Astrocyte (in vitro differentiated cells and primary cell): ENCODE data around the gene C20orf204. TPM values are rescaled to one million over a fixed set of nuclear protein-coding genes. Genes with fewer than 3 reads are reported as not detected.
A peak's percentile ranks its signal among the peaks of the same experiment; 100 is the strongest.

Experiments used
- DNase-seq: peaks from one replicate; pipeline ENCODE4 v3.0.0-alpha.2; 2010; ENCODE audit warnings: low read depth
- FAIRE-seq: peaks from 2 replicates; lab custom pipeline; 2011; peaks lifted over from hg19 to GRCh38; lab: Jason Lieb, UNC
- H2AFZ ChIP-seq: 2 replicates; pipeline ENCODE4 v1.6.0; 2012; ENCODE audit warnings: low read depth, low read length, inconsistent platforms
- H3K27ac ChIP-seq: 2 replicates; pipeline ENCODE4 v1.5.1; 2011; ENCODE audit warnings: low read depth, low read length, inconsistent platforms
- H3K27me3 ChIP-seq: 2 replicates; pipeline ENCODE4 v1.6.0; 2011; ENCODE audit warnings: low read length, inconsistent platforms; ENCODE audit not compliant: insufficient read depth
- H3K36me3 ChIP-seq: 2 replicates; pipeline ENCODE4 v1.5.1; 2011; ENCODE audit warnings: low read length, inconsistent platforms; ENCODE audit not compliant: insufficient read depth
- H3K4me1 ChIP-seq: 2 replicates; pipeline ENCODE4 v1.5.1; 2011; ENCODE audit warnings: low read length, inconsistent platforms; ENCODE audit not compliant: insufficient read depth
- H3K4me2 ChIP-seq: 2 replicates; pipeline ENCODE4 v1.6.0; 2012; ENCODE audit warnings: low read length, inconsistent platforms
- H3K4me3 ChIP-seq: 2 replicates; pipeline ENCODE4 v1.5.1; 2011; ENCODE audit warnings: low read depth, mild to moderate bottlenecking, low read length, inconsistent platforms; ENCODE audit not compliant: insufficient read depth
- H3K79me2 ChIP-seq: 2 replicates; pipeline ENCODE4 v1.6.0; 2012; ENCODE audit warnings: mild to moderate bottlenecking, low read length, inconsistent platforms; ENCODE audit not compliant: insufficient read depth
- H3K9ac ChIP-seq: 2 replicates; pipeline ENCODE4 v1.6.0; 2012; ENCODE audit warnings: mild to moderate bottlenecking, low read length, inconsistent platforms
- H3K9me3 ChIP-seq: 2 replicates; pipeline ENCODE4 v1.5.1; 2012; ENCODE audit warnings: low read depth, mild to moderate bottlenecking, low read length, inconsistent platforms; ENCODE audit not compliant: insufficient read depth
- H4K20me1 ChIP-seq: 2 replicates; pipeline ENCODE4 v1.6.0; 2012; ENCODE audit warnings: low read length, inconsistent platforms; ENCODE audit not compliant: insufficient read depth
- H3K27ac Mint-ChIP-seq: one replicate; pipeline ENCODE4 v1.8.0; 2021; ENCODE audit warnings: mild to moderate bottlenecking, mixed read lengths; ENCODE audit not compliant: unreplicated experiment
- H3K27me3 Mint-ChIP-seq: one replicate; pipeline ENCODE4 v1.8.0; 2021; ENCODE audit warnings: low read depth, mixed read lengths; ENCODE audit not compliant: unreplicated experiment
- H3K36me3 Mint-ChIP-seq: one replicate; pipeline ENCODE4 v1.8.0; 2021; ENCODE audit warnings: low read depth, mixed read lengths; ENCODE audit not compliant: unreplicated experiment
- H3K4me1 Mint-ChIP-seq: one replicate; pipeline ENCODE4 v1.8.0; 2021; ENCODE audit warnings: low read depth, mixed read lengths; ENCODE audit not compliant: unreplicated experiment
- H3K4me3 Mint-ChIP-seq: one replicate; pipeline ENCODE4 v1.8.0; 2021; ENCODE audit warnings: mild to moderate bottlenecking, moderate library complexity, mixed read lengths; ENCODE audit not compliant: unreplicated experiment
- H3K9me3 Mint-ChIP-seq: one replicate; pipeline ENCODE4 v1.8.0; 2021; ENCODE audit warnings: mild to moderate bottlenecking, mixed read lengths; ENCODE audit not compliant: unreplicated experiment
- CTCF ChIP-seq: IDR thresholded peaks from 2 replicates; pipeline ENCODE4 v1.5.1; 2011; ENCODE audit warnings: low read depth, mild to moderate bottlenecking, inconsistent platforms, low read length, moderate library complexity; ENCODE audit not compliant: insufficient read depth
- EZH2 ChIP-seq: IDR thresholded peaks from 2 replicates; pipeline ENCODE4 v1.6.1; 2012; ENCODE audit warnings: mild to moderate bottlenecking, low read length, inconsistent platforms; ENCODE audit not compliant: insufficient read depth
- total RNA-seq: library from RNA; stranded (reverse); gene quantifications from 2 replicates; pipeline ENCODE4 v1.2.1, GENCODE V29; 2021

Gene C20orf204
- total RNA-seq, 1 donor from 2014 or later, result 0.75 TPM

GRCh38 chr20:64040231-64041039, 4.5 kb downstream of the C20orf204 start:
- Mint-ChIP-seq H3K36me3 (no peaks in the 10 kb centered on the region), H3K4me3 (peak overlapping the region; percentile 14), H3K4me1 (peaks cover 10% of the 10 kb centered on the region), H3K27me3 (peaks cover 29% of the 10 kb centered on the region), H3K9me3 (no peaks in the 10 kb centered on the region), H3K27ac (no peak overlapping the region)
- Histone ChIP-seq H3K4me3 (no peak overlapping the region), H3K27ac (no peak overlapping the region), H3K79me2 (no peaks in the 10 kb centered on the region), H3K4me1 (peaks cover 5% of the 10 kb centered on the region), H3K9ac (no peak overlapping the region), H3K36me3 (no peaks in the 10 kb centered on the region), H2AFZ (no peak overlapping the region), H3K4me2 (no peak overlapping the region), H3K9me3 (no peaks in the 10 kb centered on the region), H4K20me1 (peaks cover 25% of the 10 kb centered on the region), H3K27me3 (peaks cover 42% of the 10 kb centered on the region)
- DNase-seq (no peak), FAIRE-seq (no peak)
- TF ChIP-seq EZH2 (no peak), CTCF (no peak)

- DNase-seq (no peak), FAIRE-seq (no peak)
- Mint-ChIP-seq H3K4me3 (no peak overlapping the region), H3K27me3 (peaks cover 35% of the 10 kb centered on the region), H3K4me1 (peaks cover 9% of the 10 kb centered on the region), H3K27ac (no peak overlapping the region), H3K36me3 (no peaks in the 10 kb centered on the region), H3K9me3 (no peaks in the 10 kb centered on the region)
- H2AFZ ChIP-seq, result no peak overlapping the region
- H4K20me1 ChIP-seq, result peaks cover 20% of the 10 kb centered on the region
- no peaks in the 10 kb centered on the region for H3K9me3 ChIP-seq
- H3K27me3 ChIP-seq, result peaks cover 47% of the 10 kb centered on the region
- no peak overlapping the region for H3K27ac ChIP-seq
- peaks cover 5% of the 10 kb centered on the region for H3K4me1 ChIP-seq
- no peak overlapping the region for H3K4me2 ChIP-seq
- H3K79me2 ChIP-seq, result no peaks in the 10 kb centered on the region
- H3K4me3 ChIP-seq, result no peak overlapping the region
- H3K36me3 ChIP-seq, result no peaks in the 10 kb centered on the region
- no peak for TF ChIP-seq CTCF
- TF ChIP-seq EZH2, result no peak
- no peak overlapping the region for H3K9ac ChIP-seq
These were observed 5.2 kb downstream of the C20orf204 start for GRCh38 chr20:64041040-64041780.
